ENCODE results near the gene BTLA. TPM values are rescaled to one million over a fixed set of nuclear protein-coding genes. Genes with fewer than 3 reads are reported as not detected.

The BTLA gene
- total and polyA plus RNA-seq, 2 of the 8 experiments (the other 6 are each of a cell fraction or from before 2014, with no cell fraction given) = not detected

DNA sequence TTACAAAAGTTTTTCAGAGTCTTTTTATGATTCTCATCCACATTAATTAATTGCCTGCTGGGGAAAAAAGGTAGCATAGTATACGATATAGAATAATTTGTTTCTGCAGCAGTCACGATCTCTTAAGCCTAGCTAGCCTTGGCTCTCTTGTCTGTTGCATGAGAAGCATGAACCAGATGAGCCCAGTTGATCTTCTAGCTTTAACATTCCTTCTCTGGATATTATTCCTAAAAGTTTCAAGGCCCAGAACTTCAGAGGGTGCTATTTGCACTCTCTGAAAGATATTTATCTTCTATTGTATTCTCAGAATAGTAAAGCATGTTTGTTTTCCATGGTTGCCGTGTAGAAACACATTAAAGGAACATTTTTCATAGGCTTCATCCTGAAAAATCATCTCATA, 69.3 kb downstream of the BTLA start (continued):
- TF ChIP-seq, protein P1, sequence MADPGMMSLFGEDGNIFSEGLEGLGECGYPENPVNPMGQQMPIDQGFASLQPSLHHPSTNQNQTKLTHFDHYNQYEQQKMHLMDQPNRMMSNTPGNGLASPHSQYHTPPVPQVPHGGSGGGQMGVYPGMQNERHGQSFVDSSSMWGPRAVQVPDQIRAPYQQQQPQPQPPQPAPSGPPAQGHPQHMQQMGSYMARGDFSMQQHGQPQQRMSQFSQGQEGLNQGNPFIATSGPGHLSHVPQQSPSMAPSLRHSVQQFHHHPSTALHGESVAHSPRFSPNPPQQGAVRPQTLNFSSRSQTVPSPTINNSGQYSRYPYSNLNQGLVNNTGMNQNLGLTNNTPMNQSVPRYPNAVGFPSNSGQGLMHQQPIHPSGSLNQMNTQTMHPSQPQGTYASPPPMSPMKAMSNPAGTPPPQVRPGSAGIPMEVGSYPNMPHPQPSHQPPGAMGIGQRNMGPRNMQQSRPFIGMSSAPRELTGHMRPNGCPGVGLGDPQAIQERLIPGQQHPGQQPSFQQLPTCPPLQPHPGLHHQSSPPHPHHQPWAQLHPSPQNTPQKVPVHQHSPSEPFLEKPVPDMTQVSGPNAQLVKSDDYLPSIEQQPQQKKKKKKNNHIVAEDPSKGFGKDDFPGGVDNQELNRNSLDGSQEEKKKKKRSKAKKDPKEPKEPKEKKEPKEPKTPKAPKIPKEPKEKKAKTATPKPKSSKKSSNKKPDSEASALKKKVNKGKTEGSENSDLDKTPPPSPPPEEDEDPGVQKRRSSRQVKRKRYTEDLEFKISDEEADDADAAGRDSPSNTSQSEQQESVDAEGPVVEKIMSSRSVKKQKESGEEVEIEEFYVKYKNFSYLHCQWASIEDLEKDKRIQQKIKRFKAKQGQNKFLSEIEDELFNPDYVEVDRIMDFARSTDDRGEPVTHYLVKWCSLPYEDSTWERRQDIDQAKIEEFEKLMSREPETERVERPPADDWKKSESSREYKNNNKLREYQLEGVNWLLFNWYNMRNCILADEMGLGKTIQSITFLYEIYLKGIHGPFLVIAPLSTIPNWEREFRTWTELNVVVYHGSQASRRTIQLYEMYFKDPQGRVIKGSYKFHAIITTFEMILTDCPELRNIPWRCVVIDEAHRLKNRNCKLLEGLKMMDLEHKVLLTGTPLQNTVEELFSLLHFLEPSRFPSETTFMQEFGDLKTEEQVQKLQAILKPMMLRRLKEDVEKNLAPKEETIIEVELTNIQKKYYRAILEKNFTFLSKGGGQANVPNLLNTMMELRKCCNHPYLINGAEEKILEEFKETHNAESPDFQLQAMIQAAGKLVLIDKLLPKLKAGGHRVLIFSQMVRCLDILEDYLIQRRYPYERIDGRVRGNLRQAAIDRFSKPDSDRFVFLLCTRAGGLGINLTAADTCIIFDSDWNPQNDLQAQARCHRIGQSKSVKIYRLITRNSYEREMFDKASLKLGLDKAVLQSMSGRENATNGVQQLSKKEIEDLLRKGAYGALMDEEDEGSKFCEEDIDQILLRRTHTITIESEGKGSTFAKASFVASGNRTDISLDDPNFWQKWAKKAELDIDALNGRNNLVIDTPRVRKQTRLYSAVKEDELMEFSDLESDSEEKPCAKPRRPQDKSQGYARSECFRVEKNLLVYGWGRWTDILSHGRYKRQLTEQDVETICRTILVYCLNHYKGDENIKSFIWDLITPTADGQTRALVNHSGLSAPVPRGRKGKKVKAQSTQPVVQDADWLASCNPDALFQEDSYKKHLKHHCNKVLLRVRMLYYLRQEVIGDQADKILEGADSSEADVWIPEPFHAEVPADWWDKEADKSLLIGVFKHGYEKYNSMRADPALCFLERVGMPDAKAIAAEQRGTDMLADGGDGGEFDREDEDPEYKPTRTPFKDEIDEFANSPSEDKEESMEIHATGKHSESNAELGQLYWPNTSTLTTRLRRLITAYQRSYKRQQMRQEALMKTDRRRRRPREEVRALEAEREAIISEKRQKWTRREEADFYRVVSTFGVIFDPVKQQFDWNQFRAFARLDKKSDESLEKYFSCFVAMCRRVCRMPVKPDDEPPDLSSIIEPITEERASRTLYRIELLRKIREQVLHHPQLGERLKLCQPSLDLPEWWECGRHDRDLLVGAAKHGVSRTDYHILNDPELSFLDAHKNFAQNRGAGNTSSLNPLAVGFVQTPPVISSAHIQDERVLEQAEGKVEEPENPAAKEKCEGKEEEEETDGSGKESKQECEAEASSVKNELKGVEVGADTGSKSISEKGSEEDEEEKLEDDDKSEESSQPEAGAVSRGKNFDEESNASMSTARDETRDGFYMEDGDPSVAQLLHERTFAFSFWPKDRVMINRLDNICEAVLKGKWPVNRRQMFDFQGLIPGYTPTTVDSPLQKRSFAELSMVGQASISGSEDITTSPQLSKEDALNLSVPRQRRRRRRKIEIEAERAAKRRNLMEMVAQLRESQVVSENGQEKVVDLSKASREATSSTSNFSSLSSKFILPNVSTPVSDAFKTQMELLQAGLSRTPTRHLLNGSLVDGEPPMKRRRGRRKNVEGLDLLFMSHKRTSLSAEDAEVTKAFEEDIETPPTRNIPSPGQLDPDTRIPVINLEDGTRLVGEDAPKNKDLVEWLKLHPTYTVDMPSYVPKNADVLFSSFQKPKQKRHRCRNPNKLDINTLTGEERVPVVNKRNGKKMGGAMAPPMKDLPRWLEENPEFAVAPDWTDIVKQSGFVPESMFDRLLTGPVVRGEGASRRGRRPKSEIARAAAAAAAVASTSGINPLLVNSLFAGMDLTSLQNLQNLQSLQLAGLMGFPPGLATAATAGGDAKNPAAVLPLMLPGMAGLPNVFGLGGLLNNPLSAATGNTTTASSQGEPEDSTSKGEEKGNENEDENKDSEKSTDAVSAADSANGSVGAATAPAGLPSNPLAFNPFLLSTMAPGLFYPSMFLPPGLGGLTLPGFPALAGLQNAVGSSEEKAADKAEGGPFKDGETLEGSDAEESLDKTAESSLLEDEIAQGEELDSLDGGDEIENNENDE (IDR thresholded peaks at IDR 0.05; ENCODE audit: insufficient replicate concordance, low read length) = no peak
- TF ChIP-seq GTF2F1 (IDR thresholded peaks at IDR 0.05; ENCODE audit: borderline replicate concordance, low read depth, low read length) (no peak), TAF7 (optimal IDR thresholded peaks at IDR 0.05; ENCODE audit: borderline replicate concordance, low read depth, low read length) (no peak), NANOG (IDR thresholded peaks at IDR 0.05; ENCODE audit: insufficient read depth, low read depth, low read length, poor library complexity, severe bottlenecking) (no peak), BACH1 (IDR thresholded peaks at IDR 0.05; ENCODE audit: low read length) (no peak), SP2 (IDR thresholded peaks at IDR 0.05; ENCODE audit: low read length) (no peak), SAP30 (IDR thresholded peaks at IDR 0.05; ENCODE audit: insufficient read depth, insufficient replicate concordance, low read length) (no peak), RFX5 (IDR thresholded peaks at IDR 0.05; ENCODE audit: borderline replicate concordance, low read depth, low read length) (no peak), SIX5 (IDR thresholded peaks at IDR 0.05; ENCODE audit: low read depth, low read length) (no peak), KDM4A (IDR thresholded peaks at IDR 0.05; ENCODE audit: low read depth, low read length, severe bottlenecking) (no peak), NRF1 (IDR thresholded peaks at IDR 0.05; ENCODE audit: low read depth, low read length) (no peak)
- TF ChIP-seq, protein P2, sequence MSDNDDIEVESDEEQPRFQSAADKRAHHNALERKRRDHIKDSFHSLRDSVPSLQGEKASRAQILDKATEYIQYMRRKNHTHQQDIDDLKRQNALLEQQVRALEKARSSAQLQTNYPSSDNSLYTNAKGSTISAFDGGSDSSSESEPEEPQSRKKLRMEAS (IDR thresholded peaks at IDR 0.05) = no peak

Measured in H1 (cell line).